Epithelial cell of prostate (primary cell): ENCODE measurements around the gene ARL4D.
"Not testable (repeated sequence)": the region's sequence is repeated elsewhere in the genome, so short reads cannot be mapped to it uniquely, and the experiment has no call there.

Source experiments
- DNase-seq: peaks from one replicate; pipeline ENCODE4 v3.0.0-alpha.2; 2011; ENCODE audit warnings: low read depth, low spot score
- H3K27ac ChIP-seq: fragments of 450-650 bp; 2 replicates; pipeline ENCODE4 v1.5.1; 2017; ENCODE audit warnings: mild to moderate bottlenecking

The ARL4D gene

GRCh38 chr17:43392397-43392796 is 6.4 kb upstream of the ARL4D start:
- H3K27ac ChIP-seq: no peak overlapping the region
- DNase-seq: no peak

- no peak for DNase-seq
- no peak overlapping the region for H3K27ac ChIP-seq
Measured at GRCh38 chr17:43393944-43394482, 4.8 kb upstream of the ARL4D start.

- DNase-seq, H3K27ac ChIP-seq: not testable (repeated sequence)
Measured at GRCh38 chr17:43394696-43395095, 4.1 kb upstream of the ARL4D start.

- no peak for DNase-seq
- no peak overlapping the region for H3K27ac ChIP-seq
Measured at GRCh38 chr17:43395165-43395564, 3.6 kb upstream of the ARL4D start.

GRCh38 chr17:43396491-43397060 is 2.2 kb upstream of the ARL4D start:
- no peak overlapping the region for H3K27ac ChIP-seq
- no peak for DNase-seq

GRCh38 chr17:43399839-43400328 is 1.1 kb downstream of the ARL4D start:
- DNase-seq: no peak
- peak overlapping the region; percentile 87 for H3K27ac ChIP-seq

GRCh38 chr17:43400943-43401717 is 2.3 kb downstream of the ARL4D start:
- no peak for DNase-seq
- H3K27ac ChIP-seq: peak overlapping the region; percentile 87

- peak overlapping the region; percentile 87 for H3K27ac ChIP-seq
- DNase-seq: no peak
Measured at GRCh38 chr17:43402078-43402477, 3.3 kb downstream of the ARL4D start.

- DNase-seq: no peak
- peak overlapping the region; percentile 87 for H3K27ac ChIP-seq
Measured at GRCh38 chr17:43402567-43402966, 3.8 kb downstream of the ARL4D start.

GRCh38 chr17:43403846-43404245 is 5.1 kb downstream of the ARL4D start:
- no peak for DNase-seq
- H3K27ac ChIP-seq: peak overlapping the region; percentile 87

GRCh38 chr17:43405861-43406260 is 7.1 kb downstream of the ARL4D start:
- H3K27ac ChIP-seq: no peak overlapping the region
- no peak for DNase-seq

GRCh38 chr17:43406676-43407645 is 8.2 kb downstream of the ARL4D start:
- DNase-seq: no peak
- peak overlapping the region; percentile 14 for H3K27ac ChIP-seq

GRCh38 chr17:43409131-43409530 is 10.3 kb downstream of the ARL4D start:
- no peak for DNase-seq
- peak overlapping the region; percentile 75 for H3K27ac ChIP-seq

- H3K27ac ChIP-seq: peak overlapping the region; percentile 75
- no peak for DNase-seq
Measured at GRCh38 chr17:43410557-43411368, 12.0 kb downstream of the ARL4D start.

GRCh38 chr17:43411369-43411677 is 12.5 kb downstream of the ARL4D start:
- no peak for DNase-seq
- H3K27ac ChIP-seq: peak overlapping the region; percentile 75

- no peak for DNase-seq
- H3K27ac ChIP-seq: no peak overlapping the region
Measured at GRCh38 chr17:43411749-43412148, 13.0 kb downstream of the ARL4D start.

GRCh38 chr17:43412166-43412565 is 13.4 kb downstream of the ARL4D start:
- DNase-seq: no peak
- H3K27ac ChIP-seq: no peak overlapping the region

GRCh38 chr17:43416998-43417890 is 18.5 kb downstream of the ARL4D start:
- H3K27ac ChIP-seq: peak overlapping the region; percentile 77
- DNase-seq: no peak
